KMS-11 (cell line): ENCODE results near the gene MADD.
A peak's percentile ranks its signal among the peaks of the same experiment; 100 is the strongest.

Experiments used
- H2AFZ ChIP-seq: fragments of 200-600 bp; sonication (generic); 2 replicates; pipeline ENCODE4 v1.6.1; 2016; ENCODE audit warnings: antibody characterized with exemption, mixed run types, low read depth
- H3K27ac ChIP-seq: fragments of 200-600 bp; sonication (generic); 2 replicates; pipeline ENCODE4 v1.6.1; 2016; ENCODE audit warnings: mild to moderate bottlenecking, mixed run types
- H3K27me3 ChIP-seq: fragments of 200-600 bp; sonication (generic); 2 replicates; pipeline ENCODE4 v1.6.1; 2017; ENCODE audit warnings: mild to moderate bottlenecking, low read depth, mixed run types, moderate library complexity; ENCODE audit not compliant: insufficient read depth
- H3K36me3 ChIP-seq: fragments of 200-600 bp; sonication (generic); 2 replicates; pipeline ENCODE4 v1.6.1; 2017; ENCODE audit warnings: mild to moderate bottlenecking, mixed run types; ENCODE audit not compliant: insufficient read depth
- H3K4me1 ChIP-seq: fragments of 200-600 bp; sonication (generic); 2 replicates; pipeline ENCODE4 v1.6.1; 2016; ENCODE audit warnings: mild to moderate bottlenecking, low read depth, mixed run types; ENCODE audit not compliant: poor library complexity, severe bottlenecking
- H3K4me2 ChIP-seq: fragments of 200-600 bp; sonication (generic); 2 replicates; pipeline ENCODE4 v1.7.0; 2016; ENCODE audit warnings: mild to moderate bottlenecking, mixed run types
- H3K4me3 ChIP-seq: fragments of 200-600 bp; sonication (generic); IDR thresholded peaks from 2 replicates; pipeline ENCODE4 v1.6.1; 2017; ENCODE audit warnings: low read depth, low read length, mixed read lengths; ENCODE audit not compliant: insufficient read depth
- H3K79me2 ChIP-seq: fragments of 200-600 bp; sonication (generic); 2 replicates; pipeline ENCODE4 v1.6.1; 2016; ENCODE audit warnings: low read depth, mixed run types; ENCODE audit not compliant: insufficient read depth
- H3K9ac ChIP-seq: fragments of 200-600 bp; sonication (generic); 2 replicates; pipeline ENCODE4 v1.6.1; 2016; ENCODE audit warnings: mild to moderate bottlenecking, mixed run types
- H4K20me1 ChIP-seq: fragments of 200-600 bp; sonication (generic); 2 replicates; pipeline ENCODE4 v1.6.1; 2016; ENCODE audit warnings: mild to moderate bottlenecking, mixed run types; ENCODE audit not compliant: insufficient read depth
- CTCF ChIP-seq: fragments of 200-600 bp; sonication (generic); conservative IDR thresholded peaks from 2 replicates; pipeline ENCODE4 v1.6.1; 2017; ENCODE audit warnings: low read depth, mild to moderate bottlenecking, antibody characterized with exemption, low read length, moderate library complexity, mixed read lengths

Gene MADD

GRCh38 chr11:47268448-47269001, 1.4 kb upstream of the MADD start:
- H3K27ac ChIP-seq, result no peak overlapping the region
- H3K36me3 ChIP-seq, result no peaks in the 10 kb centered on the region
- H3K4me3 ChIP-seq, result no peak overlapping the region
- H3K79me2 ChIP-seq, result peaks cover 23% of the 10 kb centered on the region
- H3K9ac ChIP-seq, result no peak overlapping the region
- no peak for TF ChIP-seq CTCF
- H2AFZ ChIP-seq, result peak overlapping the region; percentile 83; the same call in 1 of the 2 replicates
- no peaks in the 10 kb centered on the region for H3K27me3 ChIP-seq
- H3K4me1 ChIP-seq, result peaks cover 39% of the 10 kb centered on the region
- H4K20me1 ChIP-seq, result no peaks in the 10 kb centered on the region
- H3K4me2 ChIP-seq, result peak overlapping the region; percentile 69

DNA sequence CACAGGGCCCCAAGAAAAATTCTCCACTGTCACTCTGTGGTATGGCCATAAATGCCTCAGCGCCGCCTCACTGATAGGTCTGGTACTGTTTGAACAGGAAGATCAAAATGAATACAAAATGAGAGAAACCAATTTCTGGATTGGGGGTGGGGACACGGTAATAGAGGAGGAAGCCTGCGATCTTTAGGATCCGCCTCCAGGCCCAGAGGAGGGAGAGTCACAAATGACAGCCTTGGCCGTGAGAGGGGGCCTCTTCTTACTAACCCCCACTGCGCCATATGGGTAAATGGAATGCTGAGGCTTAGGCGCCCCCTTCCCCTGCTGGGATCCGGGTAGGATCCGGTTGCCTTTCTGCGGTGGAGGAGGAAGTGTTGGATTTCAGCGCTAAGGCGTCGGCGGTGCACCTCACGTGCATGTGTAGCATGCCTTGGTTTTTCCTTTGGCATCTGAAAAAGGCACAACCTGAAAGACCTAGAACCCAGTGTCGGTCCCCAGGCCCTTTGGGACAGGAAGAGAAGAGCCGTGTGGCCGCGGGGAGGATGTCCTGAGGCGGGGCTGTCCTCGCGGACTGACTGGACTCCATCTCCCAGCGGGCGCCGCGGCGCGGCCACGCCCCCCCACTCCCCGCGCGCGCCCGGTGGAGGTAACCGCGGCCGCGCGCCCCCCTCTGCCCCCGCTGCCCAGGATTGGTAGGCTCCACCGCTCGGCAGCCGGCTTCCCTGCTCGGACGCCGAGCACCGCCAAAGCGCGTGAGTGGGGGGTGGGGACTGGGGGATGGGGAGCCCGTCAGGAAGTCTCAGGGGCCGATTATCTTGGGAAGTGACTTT, 718 bp upstream of the MADD start:
- H3K9ac ChIP-seq, result peak overlapping the region; percentile 61; the same call in 1 of the 2 replicates
- H3K4me1 ChIP-seq, result peaks cover 42% of the 10 kb centered on the region
- H3K27me3 ChIP-seq, result no peaks in the 10 kb centered on the region
- H3K27ac ChIP-seq, result peak overlapping the region; percentile 55; the same call in 1 of the 2 replicates
- H3K36me3 ChIP-seq, result no peaks in the 10 kb centered on the region
- H3K4me2 ChIP-seq, result peak overlapping the region; percentile 69
- H2AFZ ChIP-seq, result peak overlapping the region; percentile 83
- peaks cover 30% of the 10 kb centered on the region for H3K79me2 ChIP-seq
- no peak overlapping the region for H3K4me3 ChIP-seq
- no peaks in the 10 kb centered on the region for H4K20me1 ChIP-seq
- no peak for TF ChIP-seq CTCF

GRCh38 chr11:47270331-47271271, 668 bp downstream of the MADD start:
- Histone ChIP-seq H3K27me3 (no peaks in the 10 kb centered on the region), H3K79me2 (peaks cover 30% of the 10 kb centered on the region), H3K4me1 (peaks cover 42% of the 10 kb centered on the region), H4K20me1 (no peaks in the 10 kb centered on the region), H2AFZ (peak overlapping the region; percentile 83; the same call in 1 of the 2 replicates), H3K9ac (peak overlapping the region; percentile 61; the same call in 1 of the 2 replicates), H3K36me3 (no peaks in the 10 kb centered on the region), H3K4me3 (no peak overlapping the region), H3K4me2 (peak overlapping the region; percentile 68), H3K27ac (no peak overlapping the region)
- no peak for TF ChIP-seq CTCF

DNA sequence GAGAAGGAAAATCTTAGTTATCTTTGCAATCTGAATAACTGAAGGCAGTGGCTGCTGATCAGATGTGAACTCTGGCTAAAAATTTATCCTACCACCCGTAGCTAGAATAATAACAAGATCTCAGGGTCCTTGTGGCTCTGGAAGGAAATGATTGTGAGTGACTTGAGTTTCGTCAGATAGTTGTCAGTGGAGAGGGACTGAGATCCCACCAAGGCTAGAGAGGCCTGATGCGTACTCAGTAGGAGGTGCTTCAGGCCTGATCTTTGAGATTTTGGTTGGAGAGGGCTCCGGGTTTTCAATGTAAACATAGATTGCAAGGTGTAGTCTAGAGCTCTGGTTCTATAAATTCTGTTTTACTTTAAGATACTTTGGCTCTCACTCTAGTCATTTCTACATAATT, 1.4 kb downstream of the MADD start:
- peaks cover 30% of the 10 kb centered on the region for H3K79me2 ChIP-seq

More for the DNA sequence above, 1.4 kb downstream of the MADD start:
- H3K4me1 ChIP-seq, result peaks cover 42% of the 10 kb centered on the region
- peak overlapping the region; percentile 68 for H3K4me2 ChIP-seq
- no peak overlapping the region for H2AFZ ChIP-seq
- H3K36me3 ChIP-seq, result no peaks in the 10 kb centered on the region
- no peak for TF ChIP-seq CTCF
- H4K20me1 ChIP-seq, result no peaks in the 10 kb centered on the region
- no peak overlapping the region for H3K9ac ChIP-seq
- H3K27ac ChIP-seq, result no peak overlapping the region
- H3K27me3 ChIP-seq, result no peaks in the 10 kb centered on the region
- H3K4me3 ChIP-seq, result no peak overlapping the region
